WTC11 (cell line): Measurements from ENCODE around the gene PHIP.

Experiments
- ELF4 ChIP-seq: sonication (generic); formaldehyde crosslinking; IDR thresholded peaks from 2 replicates; pipeline ENCODE4 v1.8.1; 2022; ENCODE audit warnings: low read depth, mild to moderate bottlenecking, moderate library complexity, missing genetic modification reagents
- MLX ChIP-seq: sonication (generic); formaldehyde crosslinking; IDR thresholded peaks from 2 replicates; pipeline ENCODE4 v1.8.1; 2023; ENCODE audit warnings: mild to moderate bottlenecking, missing genetic modification reagents, moderate library complexity
- NR2C2 ChIP-seq: sonication (generic); formaldehyde crosslinking; IDR thresholded peaks from 2 replicates; pipeline ENCODE4 v1.8.0; 2022; ENCODE audit warnings: mild to moderate bottlenecking, missing genetic modification reagents
- TEAD4 ChIP-seq: sonication (generic); formaldehyde crosslinking; IDR thresholded peaks from 2 replicates; pipeline ENCODE4 v1.8.0; 2022; ENCODE audit warnings: mild to moderate bottlenecking, missing genetic modification reagents
- TF ChIP-seq, protein P1 (sequence below): sonication (generic); formaldehyde crosslinking; conservative IDR thresholded peaks from 2 replicates; pipeline ENCODE4 v1.8.1; 2022; ENCODE audit warnings: mild to moderate bottlenecking, missing genetic modification reagents

- no peak for TF ChIP-seq NR2C2 (CRISPR knock-in tag)
- TF ChIP-seq ELF4 (CRISPR knock-in tag) = no peak
- TF ChIP-seq MLX = no peak
- TF ChIP-seq, protein P1, sequence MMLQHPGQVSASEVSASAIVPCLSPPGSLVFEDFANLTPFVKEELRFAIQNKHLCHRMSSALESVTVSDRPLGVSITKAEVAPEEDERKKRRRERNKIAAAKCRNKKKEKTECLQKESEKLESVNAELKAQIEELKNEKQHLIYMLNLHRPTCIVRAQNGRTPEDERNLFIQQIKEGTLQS = no peak
- TF ChIP-seq TEAD4 = no peak
Measured at GRCh38 chr6:78936515-78936914, 141.5 kb downstream of the PHIP start.
